Vagina (tissue), 2 donors: ENCODE measurements around the gene TEAD2. TPM values are rescaled to one million over a fixed set of nuclear protein-coding genes. Genes with fewer than 3 reads are reported as not detected.

Experiments
- DNase-seq, 2 donors: peaks; one replicate each; pipeline ENCODE4 v3.0.0-alpha.2; 2017; ENCODE audit errors: extremely low spot score in 2 of 2
- H3K27ac ChIP-seq: fragments of 200-600 bp; sonication (generic); one replicate; pipeline ENCODE4 v1.5.1; 2019
- H3K27me3 ChIP-seq: fragments of 200-600 bp; sonication (generic); one replicate; pipeline ENCODE4 v1.5.1; 2019
- H3K36me3 ChIP-seq, 2 donors: fragments of 200-600 bp; sonication (generic); one replicate each; pipeline ENCODE4 v1.5.1; 2017 to 2019
- H3K4me1 ChIP-seq: fragments of 200-600 bp; sonication (generic); one replicate; pipeline ENCODE4 v1.5.1; 2019
- H3K4me3 ChIP-seq, 2 donors: fragments of 200-600 bp; sonication (generic); 1 replicate in 1 of 2; 2 replicates in 1 of 2; pipeline ENCODE4 v1.5.1; 2016 to 2019
- H3K9me3 ChIP-seq: fragments of 200-600 bp; sonication (generic); one replicate; pipeline ENCODE4 v1.5.1; 2019
- CTCF ChIP-seq, 3 experiments: fragments of 450-650 bp in 2 of 3; fragments of 200-600 bp in 1 of 3; sonication (generic) in 1 of 3; IDR thresholded peaks; one replicate each; pipeline ENCODE4 v1.5.1; 2017 to 2019; ENCODE audit warnings: antibody characterized with exemption in 3 of 3, mild to moderate bottlenecking in 2 of 3, moderate library complexity in 2 of 3
- POLR2A ChIP-seq, 2 donors: fragments of 450-650 bp; IDR thresholded peaks; one replicate each; pipeline ENCODE4 v1.6.1; 2017; ENCODE audit warnings: antibody characterized with exemption in 2 of 2, mild to moderate bottlenecking in 2 of 2, moderate library complexity in 2 of 2
- POLR2AphosphoS5 ChIP-seq, 2 donors: sonication (generic); formaldehyde crosslinking; IDR thresholded peaks; one replicate each; pipeline ENCODE4 v1.9.0; 2017; ENCODE audit warnings: antibody characterized with exemption in 2 of 2, mild to moderate bottlenecking in 2 of 2, low read depth in 1 of 2; ENCODE audit not compliant: insufficient read depth in 1 of 2
- intact Hi-C: fragments of 100-400 bp; cut with DNase I; formaldehyde crosslinking; loops from one replicate; pipeline ENCODE4 v1.15.1; 2023
- total RNA-seq: library from RNA; depleted of rRNA; stranded (reverse); fragments of >200 nt; gene quantifications from one replicate; pipeline ENCODE4 v1.2.3, GENCODE V29; 2016

Gene TEAD2
- total RNA-seq, 1 donor from 2014 or later = 20.4 TPM

DNA sequence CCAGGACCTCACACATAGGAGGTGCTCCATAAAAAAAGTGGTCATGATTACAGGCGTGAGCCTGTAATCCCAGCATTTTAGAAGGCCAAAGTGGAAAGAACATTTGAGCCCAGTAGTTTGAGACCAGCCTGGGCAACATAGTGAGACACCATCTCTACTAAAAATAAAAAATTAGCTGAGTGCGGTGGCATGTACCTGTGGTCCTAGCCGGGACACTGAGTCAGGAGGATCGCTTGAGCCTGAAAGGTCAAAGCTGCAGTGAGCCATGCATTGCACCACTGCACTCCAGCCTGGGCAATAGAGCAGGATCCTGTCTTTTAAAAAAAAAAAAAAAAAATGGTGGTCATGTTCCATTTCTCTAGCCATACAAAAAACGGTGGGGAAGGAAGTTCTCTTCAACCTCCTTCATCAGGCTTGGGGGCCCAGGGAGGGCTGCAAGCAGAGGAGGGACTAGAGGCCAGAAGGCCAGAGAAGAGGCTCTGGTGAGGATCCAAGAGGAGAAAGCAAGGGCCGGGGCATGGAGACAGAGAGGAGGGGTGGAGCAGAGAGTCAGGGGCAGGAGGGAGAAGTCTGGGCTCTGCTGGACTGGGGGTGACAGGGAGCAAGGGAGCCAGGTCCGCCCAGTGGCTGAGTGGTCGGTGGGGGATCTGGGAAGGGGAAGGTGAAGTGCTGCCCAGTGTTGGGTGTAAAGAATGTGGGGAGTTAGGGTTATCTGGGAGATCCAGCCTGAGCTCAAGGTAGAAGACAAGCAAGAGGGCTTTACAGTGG is 34.7 kb upstream of the TEAD2 start:
- no peak overlapping the region for H3K27ac ChIP-seq
- no peaks in the 10 kb centered on the region for H3K27me3 ChIP-seq
- intact Hi-C loops = no loop called here
- no peaks in the 10 kb centered on the region for H3K36me3 ChIP-seq
- H3K9me3 ChIP-seq = no peaks in the 10 kb centered on the region
- H3K4me1 ChIP-seq = no peaks in the 10 kb centered on the region
- TF ChIP-seq POLR2AphosphoS5 (IDR thresholded peaks at IDR 0.05; ENCODE audit: insufficient read depth in 1 of 2, low read depth in 1 of 2) (no peak), CTCF (IDR thresholded peaks at IDR 0.05) (no peak), POLR2A (IDR thresholded peaks at IDR 0.05) (no peak)
- no peak for DNase-seq
- no peak overlapping the region for H3K4me3 ChIP-seq

DNA sequence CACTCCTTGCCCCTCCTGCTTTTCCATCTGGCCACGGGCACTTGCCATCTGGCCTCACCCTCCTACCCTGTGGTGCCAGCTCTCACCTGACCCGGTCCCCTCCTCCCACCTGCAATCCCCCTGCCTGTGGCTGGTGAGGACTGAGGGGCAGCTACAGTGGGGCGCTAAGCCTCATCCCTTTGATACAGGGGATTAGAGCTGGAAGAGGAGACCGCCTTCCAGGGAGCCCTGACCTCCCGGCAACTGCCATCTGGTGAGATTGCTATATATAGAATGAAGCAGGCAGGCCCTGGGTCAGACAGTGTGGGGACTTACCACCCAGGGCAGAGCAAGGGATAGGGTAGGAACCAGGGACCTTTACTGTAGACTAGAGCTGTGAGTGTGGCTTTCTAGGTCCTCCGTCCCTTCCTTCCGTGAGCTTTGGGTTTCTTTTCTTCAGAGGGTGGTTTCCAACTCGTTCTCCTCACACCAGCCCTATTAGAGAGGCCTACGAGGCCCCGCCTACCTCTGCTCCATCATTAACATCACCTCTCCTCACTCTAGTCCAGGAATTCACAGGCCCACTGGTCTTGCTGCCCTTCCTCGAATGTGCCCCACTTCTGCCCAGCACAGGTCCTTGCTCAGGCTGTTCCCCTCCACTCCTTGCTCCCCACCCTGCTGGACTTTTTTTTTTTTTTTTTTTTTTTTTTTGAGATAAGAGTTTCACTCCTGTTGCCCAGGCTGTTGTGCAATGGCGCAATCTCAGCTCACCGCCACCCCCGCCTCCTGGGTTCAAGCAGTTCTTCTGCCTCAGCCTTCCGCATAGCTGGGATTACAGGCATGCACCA is 33.6 kb upstream of the TEAD2 start:
- Histone ChIP-seq H3K9me3 (no peaks in the 10 kb centered on the region), H3K27ac (no peak overlapping the region), H3K4me1 (no peaks in the 10 kb centered on the region), H3K27me3 (no peaks in the 10 kb centered on the region), H3K36me3 (no peaks in the 10 kb centered on the region), H3K4me3 (no peak overlapping the region)
- TF ChIP-seq POLR2AphosphoS5 (IDR thresholded peaks at IDR 0.05; ENCODE audit: insufficient read depth in 1 of 2, low read depth in 1 of 2) = no peak
- TF ChIP-seq CTCF (IDR thresholded peaks at IDR 0.05) = no peak
- TF ChIP-seq POLR2A (IDR thresholded peaks at IDR 0.05) = no peak
- no peak for DNase-seq
- intact Hi-C loops = no loop called here

DNA sequence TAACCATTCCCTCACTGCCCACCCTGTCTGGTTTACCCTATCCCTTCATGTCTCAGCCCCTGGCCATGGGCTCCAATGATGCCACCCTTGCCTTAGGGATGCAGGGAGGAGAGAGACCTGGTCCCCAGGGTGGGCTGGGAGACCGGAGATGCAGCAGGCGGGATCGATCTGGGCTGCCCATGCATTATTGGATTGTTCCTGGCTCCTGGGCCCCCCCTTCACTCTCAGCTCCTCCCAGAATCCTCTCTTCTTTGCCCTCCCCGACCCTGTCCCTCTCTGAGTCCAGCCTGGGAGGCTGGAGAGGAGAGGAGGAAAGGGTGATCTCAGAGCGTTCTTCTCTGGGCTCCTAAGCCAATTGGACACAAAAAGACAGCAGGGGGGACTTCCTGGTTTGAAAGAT is 31.7 kb upstream of the TEAD2 start:
- Histone ChIP-seq H3K4me1 (no peaks in the 10 kb centered on the region), H3K27ac (no peak overlapping the region), H3K36me3 (no peaks in the 10 kb centered on the region), H3K9me3 (no peaks in the 10 kb centered on the region), H3K27me3 (no peaks in the 10 kb centered on the region), H3K4me3 (no peak overlapping the region)
- no peak for TF ChIP-seq POLR2A (IDR thresholded peaks at IDR 0.05)
- no peak for TF ChIP-seq POLR2AphosphoS5 (IDR thresholded peaks at IDR 0.05; ENCODE audit: insufficient read depth in 1 of 2, low read depth in 1 of 2)
- TF ChIP-seq CTCF (IDR thresholded peaks at IDR 0.05) = no peak
- no peak for DNase-seq
- intact Hi-C loops = loop anchor here (5.0 kb wide), 1 partner anchor 43 kb away; no protein-coding TSS in a partner anchor

DNA sequence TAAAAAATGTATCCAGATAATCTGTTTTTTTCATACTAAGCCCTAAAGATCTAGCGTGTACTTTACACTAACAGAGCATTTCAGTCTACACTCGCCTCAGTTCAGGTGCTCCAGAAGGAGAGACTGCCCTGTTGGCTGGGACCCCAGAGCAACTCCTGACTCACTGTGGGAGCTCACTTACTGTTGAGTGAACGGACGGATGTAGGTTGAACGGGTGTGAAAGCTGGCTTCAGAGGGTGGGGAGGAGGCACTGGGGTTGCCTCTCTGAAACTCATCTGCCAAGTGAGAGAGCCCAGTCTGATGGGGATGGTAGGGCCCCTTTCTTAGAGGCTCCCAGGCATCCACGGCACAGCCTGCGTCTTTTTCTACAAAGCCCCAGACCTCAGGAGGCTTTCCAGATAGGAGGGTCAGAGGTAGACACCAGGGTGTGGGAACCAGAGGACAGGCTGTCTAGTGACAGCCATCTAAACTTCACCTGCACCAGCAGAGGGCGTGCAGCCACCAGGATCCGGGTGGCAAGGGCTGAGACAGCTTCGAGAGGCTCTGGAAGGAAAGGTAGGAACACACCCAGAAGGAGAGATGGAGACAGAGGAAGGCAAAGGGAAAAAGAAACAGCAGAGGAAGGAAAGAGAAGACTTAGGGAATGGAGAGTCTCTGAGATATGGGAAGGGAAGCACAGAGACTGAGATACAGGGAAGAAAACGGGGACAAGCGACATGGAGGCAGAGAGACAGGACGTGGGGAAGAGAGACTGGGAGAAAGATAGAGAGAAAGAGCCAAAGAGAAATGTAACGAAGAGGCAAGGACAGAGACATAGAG is 29.6 kb upstream of the TEAD2 start:
- Histone ChIP-seq H3K27ac (no peak overlapping the region), H3K9me3 (no peaks in the 10 kb centered on the region), H3K36me3 (no peaks in the 10 kb centered on the region), H3K27me3 (no peaks in the 10 kb centered on the region), H3K4me3 (no peak overlapping the region), H3K4me1 (no peaks in the 10 kb centered on the region)
- TF ChIP-seq POLR2A (IDR thresholded peaks at IDR 0.05) (no peak), CTCF (IDR thresholded peaks at IDR 0.05) (peak in 2 of 3 experiments; percentile 45 to 90), POLR2AphosphoS5 (IDR thresholded peaks at IDR 0.05; ENCODE audit: insufficient read depth in 1 of 2, low read depth in 1 of 2) (peak in 1 of 2 donors; percentile 70)
- no peak for DNase-seq
- intact Hi-C loops = loop anchor here (5.0 kb wide), 1 partner anchor 46 kb away; no protein-coding TSS in a partner anchor
